ENCODE data around the gene NCOA7.

DNA sequence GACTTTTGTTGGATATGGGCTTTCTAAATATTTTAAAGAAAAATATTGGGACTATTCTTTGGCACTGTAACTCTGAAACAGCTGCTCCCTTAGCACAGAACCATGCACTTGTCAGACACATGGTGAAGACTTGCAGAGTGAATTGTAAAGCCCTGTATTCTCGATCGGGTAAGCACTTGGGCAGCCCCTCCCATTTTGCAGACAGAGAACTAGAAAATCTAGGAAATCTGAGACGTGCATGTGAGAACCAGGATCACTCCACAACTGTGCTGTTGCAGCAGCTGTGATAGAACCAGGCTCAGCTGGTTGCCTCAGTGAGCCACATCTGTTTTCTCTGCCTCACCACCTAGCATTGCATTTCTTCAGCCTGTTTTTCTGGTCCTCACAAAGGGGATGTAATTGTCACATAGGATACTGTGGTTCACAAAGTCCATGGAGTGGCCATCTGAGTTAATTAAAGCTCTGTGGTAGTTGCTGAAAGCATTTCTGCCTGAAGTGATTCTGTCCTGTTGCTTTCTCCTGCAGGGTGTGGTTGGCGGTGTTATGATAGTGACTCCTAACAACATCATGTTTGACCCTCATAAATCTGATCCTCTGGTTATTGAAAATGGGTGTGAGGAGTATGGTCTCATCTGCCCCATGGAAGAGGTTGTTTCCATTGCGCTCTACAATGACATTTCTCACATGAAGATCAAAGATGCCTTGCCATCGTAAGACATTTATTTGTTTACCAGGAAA, 94.0 kb downstream of the NCOA7 start:
- TF ChIP-seq CTCF (IDR thresholded peaks at IDR 0.05; ENCODE audit: low read depth, low read length) (no peak), EZH2phosphoT487 (IDR thresholded peaks at IDR 0.05; ENCODE audit: low read depth) (no peak)

Data from OCI-LY3 (cell line).